Spleen (tissue), 11 donors: ENCODE data around the gene HIGD2A. TPM values are rescaled to one million over a fixed set of nuclear protein-coding genes. Genes with fewer than 3 reads are reported as not detected.

ENCODE experiments used
- DNase-seq: peaks from one replicate; pipeline ENCODE4 v3.0.0-alpha.2; 2020
- H3K27ac ChIP-seq, 8 donors: fragments of 200-600 bp; sonication (generic) in 7 of 8; 1 replicate in 4 of 8; 2 replicates in 4 of 8; pipeline versions ENCODE4 v1.5.0 to v1.8.0; 2016 to 2021; ENCODE audit warnings: inconsistent platforms in 4 of 8, mild to moderate bottlenecking in 4 of 8, moderate library complexity in 1 of 8
- H3K27me3 ChIP-seq, 7 donors: fragments of 200-600 bp; sonication (generic) in 6 of 7; replicated peaks in 1 of 7; 1 replicate in 4 of 7; 2 replicates in 3 of 7; pipeline versions ENCODE4 v1.5.0 to v1.8.0; 2016 to 2021; ENCODE audit warnings: inconsistent platforms in 3 of 7, mild to moderate bottlenecking in 1 of 7
- H3K36me3 ChIP-seq, 6 donors: fragments of 200-600 bp; sonication (generic) in 5 of 6; 1 replicate in 4 of 6; 2 replicates in 2 of 6; pipeline versions ENCODE4 v1.5.0 to v1.8.0; 2016 to 2021; ENCODE audit warnings: inconsistent platforms in 2 of 6
- H3K4me1 ChIP-seq, 6 donors: fragments of 200-600 bp; sonication (generic) in 5 of 6; 1 replicate in 3 of 6; 2 replicates in 3 of 6; pipeline versions ENCODE4 v1.5.0 to v1.8.0; 2016 to 2021; ENCODE audit warnings: inconsistent platforms in 3 of 6
- H3K4me3 ChIP-seq, 8 donors: fragments of 200-600 bp; sonication (generic) in 7 of 8; 1 replicate in 4 of 8; 2 replicates in 4 of 8; pipeline versions ENCODE4 v1.5.0 to v1.8.0; 2016 to 2021; ENCODE audit warnings: inconsistent platforms in 4 of 8, mild to moderate bottlenecking in 4 of 8, moderate library complexity in 2 of 8
- H3K9me3 ChIP-seq, 8 donors: fragments of 200-600 bp; sonication (generic) in 7 of 8; 1 replicate in 4 of 8; 2 replicates in 4 of 8; pipeline versions ENCODE4 v1.5.0 to v1.8.0; 2016 to 2021; ENCODE audit warnings: inconsistent platforms in 4 of 8
- CTCF ChIP-seq, 11 experiments: fragments of 200-600 bp in 7 of 11; fragments of 450-650 bp in 4 of 11; sonication (generic) in 4 of 11; IDR thresholded peaks in 8 of 11; conservative IDR thresholded peaks in 3 of 11; 1 replicate in 7 of 11; 2 replicates in 4 of 11; pipeline versions ENCODE4 v1.4.0 to v1.8.0; 2016 to 2021; ENCODE audit warnings: antibody characterized with exemption in 11 of 11, inconsistent platforms in 4 of 11, mild to moderate bottlenecking in 1 of 11
- POLR2A ChIP-seq, 3 donors: fragments of 450-650 bp; IDR thresholded peaks; one replicate each; pipeline ENCODE4 v1.5.1; 2017; ENCODE audit warnings: antibody characterized with exemption in 3 of 3, mild to moderate bottlenecking in 1 of 3
- POLR2AphosphoS5 ChIP-seq, 3 donors: sonication (generic); formaldehyde crosslinking; IDR thresholded peaks; one replicate each; pipeline ENCODE4 v1.5.1; 2017; ENCODE audit warnings: antibody characterized with exemption in 3 of 3
- WGBS, 5 donors: extraction: QIAGEN DNeasy Blood & Tissue Kit in 3 of 5; methylation state at CpG; one replicate each; pipeline versions ENCODE4 v1.1.5 to v1.1.7; 2013 to 2018; 5-methylcytosine and 5-hydroxymethylcytosine counted together
- intact Hi-C: fragments of 100-400 bp; cut with DNase I; formaldehyde crosslinking; loops from one replicate; pipeline ENCODE4 v1.15.0; 2023; ENCODE audit warnings: low total_unique reads
- polyA plus RNA-seq, 3 donors: library from polyadenylated mRNA; stranded (reverse); fragments of 200-250 nt; gene quantifications; one replicate each; pipeline ENCODE4 v1.2.1, GENCODE V29; 2013
- total RNA-seq, 7 donors: library from RNA; depleted of rRNA in 3 of 7; stranded (reverse); fragments of >200 nt in 3 of 7; fragmentation: NEBNext Ultra II Directional in 4 of 7; extraction: Animal tissue kit (Norgen Biotek cat#: 25700) in 4 of 7; gene quantifications; one replicate each; pipeline versions ENCODE4 v1.1.0 to v1.2.1, GENCODE V29; 2016 to 2021
- donor health status: healthy with polysubstance abuse.
- donor health status: DM: no; HTN: no; CAD: no; lungs with moderate emphysema.
- donor health status: DM: no; HTN: no; CAD: no.
- donor health status: Bipolar disorder and iron deficiency.
- donor health status: healthy.
- donor health status: DM: no; HTN: no; CAD: no.
- donor health status: DM: yes; HTN: yes; CAD: no.

HIGD2A gene
- total and polyA plus RNA-seq, 10 donors, result 89.3 to 276 (median 169) TPM

GRCh38 chr5:176400382-176401156 lies 12.0 kb downstream of the HIGD2A start:
- intact Hi-C loops, result no loop called here
- Histone ChIP-seq H3K4me1 (no peaks in the 10 kb centered on the region), H3K9me3 (no peaks in the 10 kb centered on the region), H3K36me3 (peaks cover 0 to 79% (median 11%) of the 10 kb centered on the region in 6 donors), H3K4me3 (no peak overlapping the region), H3K27ac (no peak overlapping the region), H3K27me3 (no peaks in the 10 kb centered on the region)
- DNase-seq, result peak; percentile 55
- WGBS, 5 donors, result 87 to 94% (median 92%) methylated on average over 17 of the region's 17 CpGs
- TF ChIP-seq POLR2A (IDR thresholded peaks at IDR 0.05) (no peak), CTCF (IDR thresholded peaks at IDR 0.05 in 8 of 11, conservative IDR thresholded peaks at IDR 0.05 in 3 of 11) (no peak), POLR2AphosphoS5 (IDR thresholded peaks at IDR 0.05) (peak in 1 of 3 donors; percentile 5)

- peak; percentile 39 for DNase-seq
- no peak overlapping the region for H3K4me3 ChIP-seq
- WGBS, 5 donors, result 90 to 94% (median 92%) methylated on average over 21 to 22 of the region's 22 CpGs
- H3K4me1 ChIP-seq, result no peaks in the 10 kb centered on the region
- intact Hi-C loops, result no loop called here
- peaks cover 0 to 79% (median 19%) of the 10 kb centered on the region in 6 donors for H3K36me3 ChIP-seq
- H3K27me3 ChIP-seq, result no peaks in the 10 kb centered on the region
- H3K27ac ChIP-seq, result no peak overlapping the region
- no peaks in the 10 kb centered on the region for H3K9me3 ChIP-seq
- no peak for TF ChIP-seq POLR2A (IDR thresholded peaks at IDR 0.05)
- no peak for TF ChIP-seq CTCF (IDR thresholded peaks at IDR 0.05 in 8 of 11, conservative IDR thresholded peaks at IDR 0.05 in 3 of 11)
- no peak for TF ChIP-seq POLR2AphosphoS5 (IDR thresholded peaks at IDR 0.05)
Observed at GRCh38 chr5:176401281-176402205, 13.0 kb downstream of the HIGD2A start.

GRCh38 chr5:176405656-176406435 lies 17.3 kb downstream of the HIGD2A start:
- Histone ChIP-seq H3K9me3 (no peaks in the 10 kb centered on the region), H3K27me3 (no peaks in the 10 kb centered on the region), H3K27ac (no peak overlapping the region), H3K4me1 (peaks cover 0 to 4% (median 0%) of the 10 kb centered on the region in 6 donors), H3K36me3 (peaks cover 0 to 84% (median 42%) of the 10 kb centered on the region in 6 donors), H3K4me3 (no peak overlapping the region)
- TF ChIP-seq POLR2AphosphoS5 (IDR thresholded peaks at IDR 0.05), result no peak
- 85 to 94% (median 91%) methylated on average over 18 to 20 of the region's 20 CpGs for WGBS, 5 donors
- peak; percentile 48 for DNase-seq
- intact Hi-C loops, result no loop called here

- Histone ChIP-seq H3K9me3 (no peaks in the 10 kb centered on the region), H3K4me1 (peaks cover 0 to 11% (median 3%) of the 10 kb centered on the region in 6 donors), H3K27me3 (no peaks in the 10 kb centered on the region), H3K27ac (no peak overlapping the region), H3K36me3 (peaks cover 0 to 78% (median 42%) of the 10 kb centered on the region in 6 donors), H3K4me3 (no peak overlapping the region)
- whole genome bisulfite sequencing, 5 donors, result 87 to 93% (median 87%) methylated on average over 9 of the region's 9 CpGs
- peak; percentile 48 for DNase-seq
- TF ChIP-seq POLR2A (IDR thresholded peaks at IDR 0.05) (no peak), CTCF (IDR thresholded peaks at IDR 0.05 in 8 of 11, conservative IDR thresholded peaks at IDR 0.05 in 3 of 11) (no peak), POLR2AphosphoS5 (IDR thresholded peaks at IDR 0.05) (no peak)
- intact Hi-C loops, result no loop called here
Observed at GRCh38 chr5:176406436-176407052, 18.0 kb downstream of the HIGD2A start.
